MM.1S (cell line): Measurements from ENCODE around the gene CYP27A1.

Experiments used
- DNase-seq: peaks from one replicate; pipeline ENCODE4 v3.0.0-alpha.2; 2015
- H2AFZ ChIP-seq: fragments of 300-600 bp; sonication (generic); 2 replicates; pipeline ENCODE4 v1.6.0; 2016; ENCODE audit warnings: antibody characterized with exemption, low read length
- H3F3A ChIP-seq: fragments of 300-600 bp; sonication (generic); 2 replicates; pipeline ENCODE4 v1.6.1; 2016; ENCODE audit warnings: mild to moderate bottlenecking, antibody characterized with exemption, low read length, moderate library complexity, mixed read lengths; ENCODE audit not compliant: insufficient read depth
- H3K27ac ChIP-seq: fragments of 300-600 bp; sonication (generic); 2 replicates; pipeline ENCODE4 v1.5.1; 2016; ENCODE audit warnings: mild to moderate bottlenecking, low read length
- H3K27me3 ChIP-seq: fragments of 300-600 bp; sonication (generic); replicated peaks from 2 replicates; pipeline ENCODE4 v1.6.0; 2016; ENCODE audit warnings: low read length; ENCODE audit not compliant: insufficient read depth
- H3K36me3 ChIP-seq: fragments of 300-600 bp; sonication (generic); replicated peaks from 2 replicates; pipeline ENCODE4 v1.6.1; 2016; ENCODE audit warnings: mild to moderate bottlenecking, low read length, mixed read lengths; ENCODE audit not compliant: insufficient read depth
- H3K4me1 ChIP-seq: fragments of 300-600 bp; sonication (generic); 2 replicates; pipeline ENCODE4 v1.6.1; 2016; ENCODE audit warnings: low read length, mixed read lengths
- H3K4me2 ChIP-seq: fragments of 300-600 bp; sonication (generic); 2 replicates; pipeline ENCODE4 v1.6.0; 2016; ENCODE audit warnings: low read depth, low read length
- H3K4me3 ChIP-seq: fragments of 300-600 bp; sonication (generic); 2 replicates; pipeline ENCODE4 v1.5.1; 2016; ENCODE audit warnings: low read length, mixed read lengths
- H3K79me2 ChIP-seq: fragments of 300-600 bp; sonication (generic); 2 replicates; pipeline ENCODE4 v1.6.1; 2016; ENCODE audit warnings: mixed run types, low read length, mixed read lengths
- H3K9ac ChIP-seq: fragments of 300-600 bp; sonication (generic); 2 replicates; pipeline ENCODE4 v1.6.1; 2016; ENCODE audit warnings: low read length, mixed read lengths
- H3K9me2 ChIP-seq: fragments of 300-600 bp; sonication (generic); replicated peaks from 2 replicates; pipeline ENCODE4 v1.6.1; 2016; ENCODE audit warnings: mild to moderate bottlenecking, low read length, mixed read lengths; ENCODE audit not compliant: insufficient read depth
- H3K9me3 ChIP-seq: fragments of 300-600 bp; sonication (generic); replicated peaks from 2 replicates; pipeline ENCODE4 v1.6.1; 2016; ENCODE audit warnings: mild to moderate bottlenecking, low read length, mixed read lengths; ENCODE audit not compliant: insufficient read depth
- H4K20me1 ChIP-seq: fragments of 300-600 bp; sonication (generic); 2 replicates; pipeline ENCODE4 v1.6.1; 2016; ENCODE audit warnings: mild to moderate bottlenecking, low read length, moderate library complexity, mixed read lengths; ENCODE audit not compliant: insufficient read depth
- EZH2 ChIP-seq: fragments of 300-600 bp; sonication (generic); optimal IDR thresholded peaks from 2 replicates; pipeline ENCODE3; 2017; ENCODE audit warnings: low read depth, mild to moderate bottlenecking, antibody characterized with exemption, low read length, mixed read lengths
- EZH2phosphoT487 ChIP-seq: fragments of 300-600 bp; sonication (generic); IDR thresholded peaks from 2 replicates; pipeline ENCODE4 v1.6.1; 2018; ENCODE audit warnings: antibody characterized with exemption, low read length
- TF ChIP-seq, protein P1 (sequence below): fragments of 300-600 bp; sonication (generic); IDR thresholded peaks from 2 replicates; pipeline ENCODE4 v1.5.1; 2016; ENCODE audit warnings: antibody characterized with exemption, low read length, mixed read lengths

The CYP27A1 gene

DNA sequence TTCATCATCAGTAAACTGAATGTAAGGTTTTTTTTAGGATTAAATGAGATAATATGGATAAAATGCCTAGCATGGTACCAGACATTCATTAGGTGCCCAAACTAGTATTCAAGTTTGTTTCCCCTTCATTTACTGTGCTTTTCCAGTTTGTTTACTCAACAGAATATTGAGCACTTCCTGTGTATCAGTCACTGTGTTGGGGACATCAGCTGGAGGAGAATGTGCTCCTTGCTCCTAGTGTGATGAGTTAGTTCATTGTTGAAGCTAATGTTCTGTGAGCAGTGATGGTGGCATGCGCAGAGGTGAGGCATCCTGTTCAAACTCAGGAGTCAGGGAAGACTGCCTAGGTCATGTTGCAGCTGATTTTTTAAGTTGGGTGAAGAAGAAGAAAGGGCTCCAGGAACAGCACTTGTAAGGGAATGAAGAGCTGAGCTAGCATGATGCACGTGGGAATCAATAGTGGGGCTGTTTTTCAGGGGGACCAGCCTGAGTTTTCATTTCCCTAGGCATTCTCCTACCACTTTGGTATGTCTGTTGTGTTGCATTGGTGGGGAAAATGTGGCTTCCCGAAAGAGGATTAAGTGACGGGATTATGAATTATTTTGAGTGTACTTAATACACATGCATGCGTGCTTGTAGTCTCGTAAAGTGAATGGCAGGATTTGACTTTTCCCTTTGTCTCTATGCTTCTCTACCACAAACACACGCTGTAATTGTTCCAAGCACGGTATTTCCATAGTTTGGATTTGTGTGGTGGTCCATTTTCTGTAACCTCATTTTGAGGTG is 47.6 kb upstream of the CYP27A1 start:
- H4K20me1 ChIP-seq = no peaks in the 10 kb centered on the region
- H3K27ac ChIP-seq = peak overlapping the region; percentile 27; the same call in 1 of the 2 replicates
- H3K27me3 ChIP-seq = no peaks in the 10 kb centered on the region
- no peak overlapping the region for H3K9ac ChIP-seq
- H3K79me2 ChIP-seq = peaks cover 80% of the 10 kb centered on the region
- H3K4me2 ChIP-seq = 0 out of 2 replicates have a peak overlapping the region, but pooled peaks have one; percentile 1
- H2AFZ ChIP-seq = no peak overlapping the region
- H3K36me3 ChIP-seq = peaks cover 3% of the 10 kb centered on the region; the same call in 1 of the 2 replicates
- H3K4me1 ChIP-seq = peaks cover 24% of the 10 kb centered on the region
- 0 out of 2 replicates have a peak, but pooled peaks cover 4% of the 10 kb centered on the region for H3F3A ChIP-seq
- no peak for DNase-seq
- no peaks in the 10 kb centered on the region for H3K9me3 ChIP-seq
- H3K9me2 ChIP-seq = no peaks in the 10 kb centered on the region
- H3K4me3 ChIP-seq = no peak overlapping the region
- TF ChIP-seq, protein P1, sequence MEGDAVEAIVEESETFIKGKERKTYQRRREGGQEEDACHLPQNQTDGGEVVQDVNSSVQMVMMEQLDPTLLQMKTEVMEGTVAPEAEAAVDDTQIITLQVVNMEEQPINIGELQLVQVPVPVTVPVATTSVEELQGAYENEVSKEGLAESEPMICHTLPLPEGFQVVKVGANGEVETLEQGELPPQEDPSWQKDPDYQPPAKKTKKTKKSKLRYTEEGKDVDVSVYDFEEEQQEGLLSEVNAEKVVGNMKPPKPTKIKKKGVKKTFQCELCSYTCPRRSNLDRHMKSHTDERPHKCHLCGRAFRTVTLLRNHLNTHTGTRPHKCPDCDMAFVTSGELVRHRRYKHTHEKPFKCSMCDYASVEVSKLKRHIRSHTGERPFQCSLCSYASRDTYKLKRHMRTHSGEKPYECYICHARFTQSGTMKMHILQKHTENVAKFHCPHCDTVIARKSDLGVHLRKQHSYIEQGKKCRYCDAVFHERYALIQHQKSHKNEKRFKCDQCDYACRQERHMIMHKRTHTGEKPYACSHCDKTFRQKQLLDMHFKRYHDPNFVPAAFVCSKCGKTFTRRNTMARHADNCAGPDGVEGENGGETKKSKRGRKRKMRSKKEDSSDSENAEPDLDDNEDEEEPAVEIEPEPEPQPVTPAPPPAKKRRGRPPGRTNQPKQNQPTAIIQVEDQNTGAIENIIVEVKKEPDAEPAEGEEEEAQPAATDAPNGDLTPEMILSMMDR = no peak
- no peak for TF ChIP-seq EZH2phosphoT487
- no peak for TF ChIP-seq EZH2

DNA sequence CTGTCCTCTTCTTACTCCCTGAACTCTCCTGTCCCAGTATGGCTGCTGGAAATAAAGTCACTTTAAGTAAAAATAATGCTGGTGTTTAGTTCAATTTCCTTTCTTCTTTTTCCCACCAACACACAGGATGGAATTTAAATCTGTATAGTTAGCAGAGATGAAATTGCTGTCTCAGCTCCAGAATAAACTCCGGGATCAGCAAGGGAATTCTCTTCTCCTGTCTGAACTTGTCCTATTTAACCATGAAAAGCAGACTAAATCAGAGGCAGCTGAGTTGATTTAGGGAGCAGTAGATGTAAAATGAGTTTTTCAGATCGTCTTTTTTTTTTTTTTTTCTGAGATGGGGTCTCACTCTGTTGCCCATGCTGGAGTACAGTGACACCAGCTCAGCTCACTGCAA is 45.4 kb upstream of the CYP27A1 start:
- peaks cover 70% of the 10 kb centered on the region for H3K79me2 ChIP-seq
- TF ChIP-seq EZH2phosphoT487 = no peak
- TF ChIP-seq, protein P1 = no peak
- no peak for TF ChIP-seq EZH2
- no peak overlapping the region for H3K9ac ChIP-seq
- no peak overlapping the region for H2AFZ ChIP-seq
- no peaks in the 10 kb centered on the region for H4K20me1 ChIP-seq
- peaks cover 3% of the 10 kb centered on the region; the same call in 1 of the 2 replicates for H3K36me3 ChIP-seq
- no peak overlapping the region for H3K27ac ChIP-seq
- DNase-seq = no peak
- H3F3A ChIP-seq = 0 out of 2 replicates have a peak, but pooled peaks cover 4% of the 10 kb centered on the region
- no peaks in the 10 kb centered on the region for H3K9me2 ChIP-seq
- H3K27me3 ChIP-seq = no peaks in the 10 kb centered on the region
- H3K4me1 ChIP-seq = peaks cover 24% of the 10 kb centered on the region
- no peak overlapping the region for H3K4me3 ChIP-seq
- no peak overlapping the region for H3K4me2 ChIP-seq
- no peaks in the 10 kb centered on the region for H3K9me3 ChIP-seq

DNA sequence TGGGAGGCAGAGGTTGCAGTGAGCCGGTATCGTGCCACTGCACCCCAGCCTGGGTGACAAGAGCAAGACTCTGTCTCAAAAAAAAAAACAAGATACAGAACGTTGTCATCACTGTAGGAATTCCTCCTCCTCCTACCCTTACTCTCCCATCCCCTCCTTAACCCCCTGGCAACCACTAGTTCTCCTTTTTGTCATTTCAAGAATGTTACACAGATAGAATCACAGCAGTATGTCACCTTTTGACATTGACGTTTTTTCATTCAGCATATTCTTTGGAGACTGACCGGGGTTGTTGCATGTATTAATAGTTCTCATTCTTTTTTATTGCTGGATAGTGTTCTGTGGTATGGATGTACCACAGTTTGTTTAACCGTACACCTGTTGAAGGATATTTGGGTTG is 38.9 kb upstream of the CYP27A1 start:
- Histone ChIP-seq H3K9me2 (no peaks in the 10 kb centered on the region), H3F3A (no peaks in the 10 kb centered on the region), H3K9me3 (no peaks in the 10 kb centered on the region), H3K4me1 (no peaks in the 10 kb centered on the region), H2AFZ (no peak overlapping the region), H3K27me3 (no peaks in the 10 kb centered on the region), H3K4me3 (no peak overlapping the region), H3K9ac (no peak overlapping the region), H4K20me1 (no peaks in the 10 kb centered on the region), H3K36me3 (no peaks in the 10 kb centered on the region; the same call in 1 of the 2 replicates), H3K79me2 (peaks cover 20% of the 10 kb centered on the region), H3K27ac (no peak overlapping the region), H3K4me2 (no peak overlapping the region)
- TF ChIP-seq, protein P1 = no peak
- no peak for TF ChIP-seq EZH2phosphoT487
- TF ChIP-seq EZH2 = no peak
- no peak for DNase-seq
